Neural progenitor cell (in vitro differentiated cells): Measurements from ENCODE around the gene GMIP.
"Not testable (repeated sequence)": the region's sequence is repeated elsewhere in the genome, so short reads cannot be mapped to it uniquely, and the experiment has no call there.

Source experiments
- CTCF ChIP-seq: fragments of 200-600 bp; sonication (generic); IDR thresholded peaks from 2 replicates; pipeline ENCODE4 v1.5.1; 2017; ENCODE audit warnings: antibody characterized with exemption, mild to moderate bottlenecking
- EZH2 ChIP-seq: fragments of 200-600 bp; sonication (generic); IDR thresholded peaks from 2 replicates; pipeline ENCODE4 v1.6.1; 2017; ENCODE audit warnings: antibody characterized with exemption, mild to moderate bottlenecking, moderate library complexity

DNA sequence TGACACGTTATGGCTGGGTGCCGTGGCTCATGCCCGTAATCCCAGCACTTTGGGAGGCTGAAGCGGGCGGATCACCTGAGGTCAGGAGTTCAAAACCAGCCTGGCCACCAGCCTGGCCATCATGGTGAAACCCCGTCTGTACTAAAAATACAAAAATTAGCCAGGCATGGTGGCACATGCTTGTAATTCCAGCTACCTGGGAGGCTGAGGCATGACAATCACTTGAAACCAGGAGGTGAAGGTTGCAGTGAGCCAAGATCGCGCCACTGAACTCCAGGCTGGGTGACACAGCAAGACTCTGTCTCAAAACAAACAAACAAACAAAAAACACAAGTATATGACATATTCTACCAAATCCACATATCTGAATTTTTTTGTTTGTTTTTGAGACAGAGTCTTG, 36.8 kb downstream of the GMIP start:
- not testable (repeated sequence) for TF ChIP-seq CTCF, EZH2
